A549 (cell line): ENCODE data around the gene SSNA1. TPM values are rescaled to one million over a fixed set of nuclear protein-coding genes. Genes with fewer than 3 reads are reported as not detected.

ENCODE experiments used
- ATAC-seq, 2 experiments: fragments of 200-7000 bp in 1 of 2; fragments of >200 bp in 1 of 2; cut with Nextera tagmentation in 1 of 2; cut with Tn5 transposase in 1 of 2; 3 replicates each; pipeline versions ENCODE4 v1.8.0 to v1.9.1; 2018 to 2020; ENCODE audit warnings: mild to moderate bottlenecking in 1 of 2, moderate library complexity in 1 of 2
- CTCF ChIA-PET: fragments of 300-600 bp; sonication (Branson Sonifier 250); formaldehyde crosslinking; extraction: SDS; loops from one replicate; lab custom pipeline; 2021; ENCODE audit warnings: antibody characterized with exemption, inconsistent platforms; lab: Yijun Ruan, JAX
- POLR2A ChIA-PET: fragments of 350-600 bp; formaldehyde crosslinking; extraction: SDS; loops from one replicate; lab custom pipeline; 2021; ENCODE audit warnings: antibody characterized with exemption, inconsistent platforms; lab: Yijun Ruan, JAX
- DNase-seq, 2 experiments: peaks; one replicate each; pipeline versions ENCODE4 v3.0.0 to v3.0.0-alpha.2; 2011 to 2016; ENCODE audit warnings: low read depth in 1 of 2, low spot score in 1 of 2
- FAIRE-seq: peaks from 2 replicates; lab custom pipeline; 2011; peaks lifted over from hg19 to GRCh38; lab: Jason Lieb, UNC
- H3K27ac ChIP-seq, 2 experiments: fragments of >200 bp; sonication (Bioruptor Twin); formaldehyde crosslinking; 3 replicates each; pipeline ENCODE4 v1.5.1; 2016 to 2017
- H3K4me1 ChIP-seq: fragments of >200 bp; sonication (Bioruptor Twin); formaldehyde crosslinking; 3 replicates; pipeline ENCODE4 v1.6.1; 2016
- H3K4me2 ChIP-seq: fragments of >200 bp; sonication (Bioruptor Twin); formaldehyde crosslinking; 3 replicates; pipeline ENCODE4 v1.6.1; 2016
- H3K4me3 ChIP-seq: fragments of >200 bp; sonication (Bioruptor Twin); formaldehyde crosslinking; 3 replicates; pipeline ENCODE4 v1.5.1; 2016
- H3K9me3 ChIP-seq: fragments of >200 bp; sonication (Bioruptor Twin); formaldehyde crosslinking; 3 replicates; pipeline ENCODE4 v1.6.1; 2016
- BHLHE40 ChIP-seq: IDR thresholded peaks from 2 replicates; pipeline ENCODE4 v1.6.1; 2012; ENCODE audit warnings: low read depth, low read length, inconsistent platforms
- CBX8 ChIP-seq: fragments of 200-600 bp; sonication (generic); IDR thresholded peaks from 2 replicates; pipeline ENCODE4 v1.6.1; 2016
- CEBPB ChIP-seq, 2 experiments: fragments of >200 bp in 1 of 2; sonication (Bioruptor Twin) in 1 of 2; formaldehyde crosslinking in 1 of 2; IDR thresholded peaks; 2 replicates each; pipeline ENCODE4 v1.6.1; 2012 to 2016
- E2F6 ChIP-seq: IDR thresholded peaks from 2 replicates; pipeline ENCODE4 v1.6.1; 2012; ENCODE audit warnings: low read depth, borderline replicate concordance
- ELK1 ChIP-seq: fragments of 150-350 bp; IDR thresholded peaks from 2 replicates; pipeline ENCODE4 v1.6.1; 2014; ENCODE audit warnings: low read depth, mild to moderate bottlenecking, low read length
- ESRRA ChIP-seq: fragments of 150-350 bp; IDR thresholded peaks from 2 replicates; pipeline ENCODE4 v1.6.1; 2014; ENCODE audit warnings: mild to moderate bottlenecking, low read length, borderline replicate concordance
- FOSL2 ChIP-seq, 2 experiments: fragments of 450-650 bp in 1 of 2; fragments of >200 bp in 1 of 2; sonication (Bioruptor Twin) in 1 of 2; formaldehyde crosslinking; IDR thresholded peaks; 2 replicates each; pipeline versions ENCODE4 v1.5.0 to v1.6.1; 2016 to 2020; ENCODE audit warnings: mild to moderate bottlenecking in 1 of 2, moderate library complexity in 1 of 2
- GATA3 ChIP-seq: IDR thresholded peaks from 2 replicates; pipeline ENCODE4 v1.6.1; 2012; ENCODE audit warnings: borderline replicate concordance
- HES2 ChIP-seq: fragments of >200 bp; sonication (Bioruptor Twin); formaldehyde crosslinking; IDR thresholded peaks from 2 replicates; pipeline ENCODE4 v1.6.1; 2016
- HOXB13 ChIP-seq: fragments of 250-450 bp; sonication (Bioruptor Pico); IDR thresholded peaks from 2 replicates; pipeline ENCODE4 v1.5.0; 2020; ENCODE audit warnings: low read depth, mild to moderate bottlenecking, moderate library complexity
- MAFK ChIP-seq: fragments of 450-650 bp; IDR thresholded peaks from 2 replicates; pipeline ENCODE4 v1.6.1; 2014; ENCODE audit not compliant: partially characterized antibody
- MAZ ChIP-seq: fragments of 150-350 bp; IDR thresholded peaks from 2 replicates; pipeline ENCODE4 v1.6.1; 2014; ENCODE audit warnings: antibody characterized with exemption, low read depth, low read length, borderline replicate concordance
- NFE2L2 ChIP-seq: fragments of 150-350 bp; conservative IDR thresholded peaks from 2 replicates; pipeline ENCODE4 v1.6.1; 2014; ENCODE audit warnings: low read length
- PBX3 ChIP-seq: IDR thresholded peaks from 2 replicates; pipeline ENCODE4 v1.6.1; 2012
- PHF8 ChIP-seq: fragments of 200-600 bp; sonication (generic); IDR thresholded peaks from 2 replicates; pipeline ENCODE4 v1.6.1; 2016; ENCODE audit warnings: low read depth, mild to moderate bottlenecking, antibody characterized with exemption, moderate library complexity, borderline replicate concordance
- POLR2A ChIP-seq: IDR thresholded peaks from 2 replicates; pipeline ENCODE4 v1.6.1; 2012; ENCODE audit warnings: mild to moderate bottlenecking, low read length
- REST ChIP-seq: fragments of 200-600 bp; sonication (generic); IDR thresholded peaks from 2 replicates; pipeline ENCODE4 v1.6.1; 2016; ENCODE audit warnings: antibody characterized with exemption, mild to moderate bottlenecking, moderate library complexity
- SMC3 ChIP-seq: fragments of >200 bp; sonication (Bioruptor Twin); formaldehyde crosslinking; IDR thresholded peaks from 3 replicates; pipeline ENCODE4 v1.6.1; 2018; ENCODE audit warnings: inconsistent platforms
- USF2 ChIP-seq: fragments of 450-650 bp; IDR thresholded peaks from 2 replicates; pipeline ENCODE4 v1.6.1; 2014; ENCODE audit warnings: antibody characterized with exemption
- ZFP36 ChIP-seq: fragments of 450-650 bp; IDR thresholded peaks from 2 replicates; pipeline ENCODE4 v1.6.1; 2014; ENCODE audit warnings: borderline replicate concordance; ENCODE audit not compliant: partially characterized antibody
- WGBS: methylation state at CpG from one replicate; pipeline ENCODE4 v1.1.6; 2017; ENCODE audit errors: missing lambda C conversion rate; 5-methylcytosine and 5-hydroxymethylcytosine counted together
- polyA plus RNA-seq, 4 experiments: library from polyadenylated mRNA; depleted of rRNA in 3 of 4; stranded (reverse); fragments of >200 nt; fragmentation: RNase III in 1 of 4; extraction: RNeasy Plus Mini Kit Qiagen cat#74134 plus additional on column Dnase treatment in 1 of 4; gene quantifications; 2 replicates in 3 of 4; 3 replicates in 1 of 4; pipeline ENCODE4 v1.2.3, GENCODE V29; 2011 to 2017
- TF ChIP-seq, protein P1 (sequence below): fragments of >200 bp; sonication (Bioruptor Twin); formaldehyde crosslinking; IDR thresholded peaks from 3 replicates; pipeline ENCODE4 v1.6.1; 2016

SSNA1 gene
- polyA plus RNA-seq, 2 of the 4 experiments (the other 2 are of a cell fraction) = 54.1 to 102 TPM

DNA sequence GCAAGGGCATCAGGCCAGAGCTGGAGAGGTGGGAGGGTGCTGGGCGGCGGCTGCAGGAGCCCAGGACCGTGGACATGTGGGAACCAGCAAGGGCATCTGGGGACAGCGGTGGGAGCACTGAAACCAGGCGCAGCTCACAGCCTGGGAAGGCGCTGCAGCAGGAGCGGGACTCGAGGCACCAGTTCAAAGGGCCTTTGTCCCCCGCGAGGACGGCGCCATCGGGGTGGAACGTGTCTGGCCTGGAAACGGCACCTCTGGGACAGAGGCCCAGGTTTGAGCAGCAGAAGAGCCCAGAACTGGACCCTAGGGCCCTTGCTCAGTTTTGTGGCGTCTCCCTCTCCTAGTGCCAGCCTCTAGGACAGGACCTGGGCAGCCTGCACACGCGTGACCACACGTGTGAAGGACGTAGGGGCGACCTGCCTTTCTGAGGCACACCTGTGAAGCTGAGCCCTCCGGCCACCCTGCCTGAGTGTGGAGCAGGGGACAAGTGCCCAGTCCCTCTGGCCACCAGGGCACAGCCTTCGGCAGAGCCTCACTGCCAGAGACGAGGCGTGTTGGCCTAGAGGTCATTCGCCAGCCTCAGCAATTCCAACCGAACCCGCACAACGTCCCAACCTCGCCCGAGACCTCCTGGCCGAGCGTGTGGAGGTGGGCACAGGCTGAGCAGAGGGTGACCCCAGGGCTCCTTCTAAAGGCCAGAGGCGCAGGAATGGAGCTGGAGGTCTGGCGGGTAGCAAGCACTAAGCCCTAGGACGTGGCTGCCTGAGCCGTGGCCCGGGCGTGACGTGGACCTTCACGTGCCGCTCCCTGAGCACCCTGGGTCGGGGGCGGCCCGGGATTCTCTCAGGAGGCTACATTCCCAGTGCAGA lies 14.4 kb upstream of the SSNA1 start (continued):
- TF ChIP-seq REST (no peak), NFE2L2 (no peak)

- CTCF ChIA-PET = interaction anchor here (0.6 to 16.5 kb wide), 7 partner anchors 10 to 53 kb away, joined by 3 to 156 read pairs (median 13); partner anchors contain the start of genes ANAPC2, RNF224 and SSNA1
These were observed 13.7 kb upstream of the SSNA1 start for GRCh38 chr9:137174722-137175293.

More at GRCh38 chr9:137174722-137175293, 13.7 kb upstream of the SSNA1 start:
- WGBS = 87% methylated on average over 6 of the region's 34 CpGs
- Histone ChIP-seq H3K9me3 (no peaks in the 10 kb centered on the region), H3K4me3 (no peak overlapping the region), H3K4me1 (peaks cover 5% of the 10 kb centered on the region; the same call in 1 of the 3 replicates), H3K27ac (no peak overlapping the region), H3K4me2 (no peak overlapping the region)
- ATAC-seq (no peak), DNase-seq (no peak), FAIRE-seq (no peak)
- TF ChIP-seq HES2 = no peak
- no peak for TF ChIP-seq GATA3
- TF ChIP-seq BHLHE40 = no peak
- TF ChIP-seq MAZ = no peak
- no peak for TF ChIP-seq ELK1
- no peak for TF ChIP-seq FOSL2 (IDR thresholded peaks at IDR 0.05)
- TF ChIP-seq FOSL2 (CRISPR knock-in tag; IDR thresholded peaks at IDR 0.05) = no peak
- TF ChIP-seq NFE2L2 = no peak
- TF ChIP-seq CEBPB (IDR thresholded peaks at IDR 0.05) = no peak
- no peak for TF ChIP-seq USF2
- no peak for TF ChIP-seq HOXB13 (CRISPR knock-in tag)
- no peak for TF ChIP-seq ZFP36
- TF ChIP-seq PHF8 = no peak
- no peak for TF ChIP-seq E2F6
- no peak for TF ChIP-seq POLR2A
- TF ChIP-seq, protein P1, sequence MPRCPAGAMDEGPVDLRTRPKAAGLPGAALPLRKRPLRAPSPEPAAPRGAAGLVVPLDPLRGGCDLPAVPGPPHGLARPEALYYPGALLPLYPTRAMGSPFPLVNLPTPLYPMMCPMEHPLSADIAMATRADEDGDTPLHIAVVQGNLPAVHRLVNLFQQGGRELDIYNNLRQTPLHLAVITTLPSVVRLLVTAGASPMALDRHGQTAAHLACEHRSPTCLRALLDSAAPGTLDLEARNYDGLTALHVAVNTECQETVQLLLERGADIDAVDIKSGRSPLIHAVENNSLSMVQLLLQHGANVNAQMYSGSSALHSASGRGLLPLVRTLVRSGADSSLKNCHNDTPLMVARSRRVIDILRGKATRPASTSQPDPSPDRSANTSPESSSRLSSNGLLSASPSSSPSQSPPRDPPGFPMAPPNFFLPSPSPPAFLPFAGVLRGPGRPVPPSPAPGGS = no peak
- TF ChIP-seq CBX8 = no peak
- TF ChIP-seq ESRRA = no peak
- no peak for TF ChIP-seq MAFK
- no peak for TF ChIP-seq SMC3
- TF ChIP-seq PBX3 = no peak
- POLR2A ChIA-PET = interaction anchor here (0.5 to 0.6 kb wide), 2 partner anchors 25 to 109 kb away, joined by 3 to 6 read pairs; no protein-coding TSS in a partner anchor
